GM12892 (cell line): Measurements from ENCODE around the gene STARD8.

Experiments used
- POLR2A ChIP-seq: IDR thresholded peaks from 2 replicates; pipeline ENCODE4 v1.6.1; 2011; ENCODE audit warnings: low read depth, low read length, control low read depth
- POLR2AphosphoS5 ChIP-seq: IDR thresholded peaks from 2 replicates; pipeline ENCODE4 v1.6.1; 2011; ENCODE audit warnings: low read depth, low read length, control low read depth
- TAF1 ChIP-seq: IDR thresholded peaks from 2 replicates; pipeline ENCODE4 v1.6.1; 2011; ENCODE audit warnings: low read depth, mild to moderate bottlenecking, control low read depth, low read length, borderline replicate concordance

DNA sequence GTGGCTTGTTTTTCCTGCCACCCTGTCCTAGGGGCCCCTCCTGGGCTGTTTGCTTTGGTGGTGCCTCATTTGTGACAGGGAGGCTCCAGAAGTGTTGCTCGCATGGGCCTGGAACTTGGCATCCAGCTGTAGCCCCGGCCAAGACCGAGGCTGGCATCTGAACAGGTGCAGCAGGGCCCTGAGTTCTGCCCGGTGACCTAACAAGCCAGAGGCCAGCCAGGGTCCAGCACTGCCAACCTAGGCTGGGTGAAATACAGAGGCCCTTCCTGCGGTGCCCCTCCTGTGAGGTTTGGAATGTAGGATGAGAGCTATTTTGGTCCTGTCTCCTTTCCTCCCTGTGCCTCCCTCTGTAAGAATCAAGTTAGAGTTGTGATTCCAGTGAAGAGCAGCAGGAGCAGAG, 58.5 kb downstream of the STARD8 start:
- TF ChIP-seq POLR2A, result no peak
- TF ChIP-seq POLR2AphosphoS5, result no peak
- no peak for TF ChIP-seq TAF1
